B cell (primary cell): Measurements from ENCODE around the gene RNF212. TPM values are rescaled to one million over a fixed set of nuclear protein-coding genes. Genes with fewer than 3 reads are reported as not detected.

Experiments used
- ATAC-seq: fragments of 200-7000 bp; cut with Tn5 transposase; one replicate; pipeline ENCODE4 v1.10.0; 2021; ENCODE audit warnings: low read depth, mild to moderate bottlenecking, moderate number of reproducible peaks, moderate library complexity
- CTCF ChIA-PET: fragments of 350-600 bp; sonication (Branson Sonifier 250); formaldehyde crosslinking; loops from one replicate; lab custom pipeline; 2021; ENCODE audit warnings: antibody characterized with exemption, inconsistent platforms; lab: Charles Lee
- POLR2A ChIA-PET: fragments of 350-600 bp; sonication (Branson Sonifier 250); formaldehyde crosslinking; loops from one replicate; lab custom pipeline; 2021; ENCODE audit warnings: antibody characterized with exemption; lab: Charles Lee
- DNase-seq: peaks from one replicate; pipeline ENCODE4 v3.0.0; 2013
- H2AFZ ChIP-seq: 2 replicates; pipeline ENCODE4 v1.6.1; 2012; ENCODE audit warnings: mild to moderate bottlenecking, low read depth, low read length; ENCODE audit not compliant: insufficient read depth, poor library complexity, severe bottlenecking
- H3K27ac ChIP-seq, 2 donors: 1 replicate in 1 of 2; 2 replicates in 1 of 2; pipeline ENCODE4 v1.5.1; 2012 to 2013; ENCODE audit warnings: low read length in 2 of 2, mild to moderate bottlenecking in 2 of 2, moderate library complexity in 1 of 2
- H3K27me3 ChIP-seq, 4 experiments: fragments of 200-600 bp in 1 of 4; sonication (generic) in 1 of 4; replicated peaks in 1 of 4; 1 replicate in 2 of 4; 2 replicates in 2 of 4; pipeline versions ENCODE4 v1.6.1 to v1.7.0; 2013 to 2016; ENCODE audit warnings: low read length in 3 of 4, mild to moderate bottlenecking in 2 of 4, mixed read lengths in 1 of 4, moderate library complexity in 1 of 4; ENCODE audit not compliant: insufficient read depth in 4 of 4, control insufficient read depth in 3 of 4; ENCODE audit errors: control extremely low read depth in 1 of 4
- H3K36me3 ChIP-seq, 2 experiments: replicated peaks in 1 of 2; 1 replicate in 1 of 2; 2 replicates in 1 of 2; pipeline versions ENCODE4 v1.6.1 to v1.7.1; 2013; ENCODE audit warnings: low read length in 1 of 2; ENCODE audit not compliant: insufficient read depth in 2 of 2, control insufficient read depth in 1 of 2; ENCODE audit errors: control extremely low read depth in 1 of 2, extremely low read depth in 1 of 2
- H3K4me1 ChIP-seq, 2 donors: fragments of 200-600 bp in 1 of 2; sonication (generic) in 1 of 2; 1 replicate in 1 of 2; 2 replicates in 1 of 2; pipeline versions ENCODE4 v1.5.1 to v1.6.1; 2013 to 2017; ENCODE audit warnings: low read length in 2 of 2; ENCODE audit not compliant: control insufficient read depth in 2 of 2, insufficient read depth in 2 of 2
- H3K4me2 ChIP-seq: replicated peaks from 2 replicates; pipeline ENCODE3; 2012; ENCODE audit warnings: mild to moderate bottlenecking, low read depth, low read length; ENCODE audit not compliant: poor library complexity, severe bottlenecking
- H3K4me3 ChIP-seq, 5 experiments: fragments of 200-600 bp in 1 of 5; sonication (generic) in 1 of 5; 1 replicate in 3 of 5; 2 replicates in 2 of 5; pipeline versions ENCODE4 v1.5.1 to v1.7.0; 2011 to 2016; ENCODE audit warnings: low read length in 4 of 5, mild to moderate bottlenecking in 4 of 5, low read depth in 2 of 5, control low read depth in 1 of 5, moderate library complexity in 1 of 5; ENCODE audit not compliant: insufficient read depth in 1 of 5; ENCODE audit errors: control extremely low read depth in 1 of 5, extremely low read depth in 1 of 5
- H3K79me2 ChIP-seq: fragments of 200-600 bp; sonication (generic); one replicate; pipeline ENCODE4 v1.6.0; 2016; ENCODE audit warnings: low read length; ENCODE audit not compliant: control insufficient read depth, insufficient read depth
- H3K9ac ChIP-seq: fragments of 200-600 bp; sonication (generic); 2 replicates; pipeline ENCODE4 v1.6.1; 2017; ENCODE audit warnings: mild to moderate bottlenecking, low read length, moderate library complexity
- H3K9me3 ChIP-seq, 3 donors: one replicate each; pipeline versions ENCODE4 v1.6.1 to v1.7.1; 2013; ENCODE audit warnings: low read length in 2 of 3; ENCODE audit not compliant: control insufficient read depth in 2 of 3, insufficient read depth in 1 of 3; ENCODE audit errors: control extremely low read depth in 1 of 3
- H4K20me1 ChIP-seq: 2 replicates; pipeline ENCODE4 v1.6.0; 2012; ENCODE audit warnings: mild to moderate bottlenecking, low read length; ENCODE audit not compliant: insufficient read depth, control insufficient read depth, poor library complexity, severe bottlenecking
- H3K27ac Mint-ChIP-seq: one replicate; pipeline ENCODE4 v1.8.0; 2021; ENCODE audit warnings: mixed read lengths
- H3K27me3 Mint-ChIP-seq: one replicate; pipeline ENCODE4 v1.8.0; 2021; ENCODE audit warnings: mixed read lengths
- H3K4me1 Mint-ChIP-seq: one replicate; pipeline ENCODE4 v1.8.0; 2021; ENCODE audit warnings: mixed read lengths
- H3K4me3 Mint-ChIP-seq: one replicate; pipeline ENCODE4 v1.8.0; 2021; ENCODE audit warnings: mixed read lengths
- H3K9me3 Mint-ChIP-seq: one replicate; pipeline ENCODE4 v1.8.0; 2022; ENCODE audit warnings: mixed read lengths; ENCODE audit not compliant: insufficient read depth
- EZH2 ChIP-seq: IDR thresholded peaks from 2 replicates; pipeline ENCODE4 v1.6.1; 2012; ENCODE audit warnings: borderline replicate concordance, low read depth, mild to moderate bottlenecking, moderate library complexity, low read length; ENCODE audit not compliant: insufficient read depth, poor library complexity, severe bottlenecking
- WGBS: methylation state at CpG from one replicate; pipeline ENCODE4 v1.1.5; 2013; ENCODE audit warnings: missing lambda C conversion rate; ENCODE audit not compliant: insufficient coverage; 5-methylcytosine and 5-hydroxymethylcytosine counted together
- intact Hi-C: fragments of 100-400 bp; cut with micrococcal nuclease; formaldehyde crosslinking; loops from one replicate; pipeline ENCODE4 v1.10.0; 2022
- polyA plus RNA-seq: library from polyadenylated mRNA; depleted of rRNA; stranded (reverse); fragments of >200 nt; gene quantifications from 2 replicates; pipeline ENCODE4 v1.2.3, GENCODE V29; 2012
- total RNA-seq, 2 donors: library from RNA; stranded (reverse); fragments of 120-200 nt in 1 of 2; gene quantifications; 1 replicate in 1 of 2; 2 replicates in 1 of 2; pipeline versions ENCODE4 v1.2.3 to v1.2.4, GENCODE V29; 2013 to 2022
- TF ChIP-seq, protein P1 (sequence below): fragments of 200-600 bp; IDR thresholded peaks from one replicate; pipeline ENCODE4 v1.8.0; 2022; ENCODE audit warnings: antibody characterized with exemption, mild to moderate bottlenecking

The RNF212 gene
- total and polyA plus RNA-seq, 2 donors (not counting 1 experiment from before 2014, with no cell fraction given) = 2.1 to 5.9 TPM

DNA sequence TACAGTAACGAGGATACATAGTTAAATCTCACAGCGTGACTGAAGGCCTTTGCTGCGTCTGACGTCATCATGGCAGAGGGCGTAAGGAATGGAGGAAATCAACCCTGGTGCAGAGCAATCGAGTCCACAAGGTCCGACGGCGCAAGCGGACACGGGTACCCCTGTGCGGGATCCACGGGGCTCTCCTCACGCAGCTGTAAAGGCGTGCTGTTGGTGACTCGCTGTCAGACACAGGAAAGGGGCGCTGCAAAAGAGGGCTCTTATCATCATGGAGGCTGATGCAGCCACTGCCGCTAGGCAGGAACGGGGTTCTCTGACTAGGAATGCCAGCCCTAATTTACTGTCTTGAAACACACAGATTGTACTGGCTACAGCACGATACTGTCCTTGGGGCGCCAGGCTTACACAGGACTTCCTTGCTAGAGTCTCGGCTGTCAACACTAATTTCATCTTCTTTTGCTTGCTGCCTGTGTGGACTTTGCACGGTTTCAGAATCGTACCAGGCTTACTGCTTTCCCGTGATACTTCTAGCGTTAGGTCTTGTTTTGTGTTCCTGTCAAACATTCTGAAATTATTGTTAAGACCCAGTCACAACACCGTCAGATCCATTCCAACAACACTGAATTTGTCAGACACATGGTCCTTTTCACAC, 13.6 kb downstream of the RNF212 start:
- Histone ChIP-seq H4K20me1 (no peaks in the 10 kb centered on the region), H3K79me2 (no peaks in the 10 kb centered on the region), H3K27ac (no peak overlapping the region), H3K4me2 (no peak overlapping the region), H2AFZ (no peak overlapping the region), H3K36me3 (no peaks in the 10 kb centered on the region), H3K9me3 (no peaks in the 10 kb centered on the region), H3K27me3 (no peaks in the 10 kb centered on the region), H3K4me1 (no peaks in the 10 kb centered on the region), H3K9ac (no peak overlapping the region), H3K4me3 (no peak overlapping the region)
- Mint-ChIP-seq H3K4me1 (no peaks in the 10 kb centered on the region), H3K9me3 (no peaks in the 10 kb centered on the region), H3K27me3 (no peaks in the 10 kb centered on the region), H3K27ac (no peak overlapping the region), H3K4me3 (no peak overlapping the region)
- 93% methylated on average over 27 of the region's 27 CpGs for WGBS
- no peak for TF ChIP-seq EZH2
- TF ChIP-seq, protein P1, sequence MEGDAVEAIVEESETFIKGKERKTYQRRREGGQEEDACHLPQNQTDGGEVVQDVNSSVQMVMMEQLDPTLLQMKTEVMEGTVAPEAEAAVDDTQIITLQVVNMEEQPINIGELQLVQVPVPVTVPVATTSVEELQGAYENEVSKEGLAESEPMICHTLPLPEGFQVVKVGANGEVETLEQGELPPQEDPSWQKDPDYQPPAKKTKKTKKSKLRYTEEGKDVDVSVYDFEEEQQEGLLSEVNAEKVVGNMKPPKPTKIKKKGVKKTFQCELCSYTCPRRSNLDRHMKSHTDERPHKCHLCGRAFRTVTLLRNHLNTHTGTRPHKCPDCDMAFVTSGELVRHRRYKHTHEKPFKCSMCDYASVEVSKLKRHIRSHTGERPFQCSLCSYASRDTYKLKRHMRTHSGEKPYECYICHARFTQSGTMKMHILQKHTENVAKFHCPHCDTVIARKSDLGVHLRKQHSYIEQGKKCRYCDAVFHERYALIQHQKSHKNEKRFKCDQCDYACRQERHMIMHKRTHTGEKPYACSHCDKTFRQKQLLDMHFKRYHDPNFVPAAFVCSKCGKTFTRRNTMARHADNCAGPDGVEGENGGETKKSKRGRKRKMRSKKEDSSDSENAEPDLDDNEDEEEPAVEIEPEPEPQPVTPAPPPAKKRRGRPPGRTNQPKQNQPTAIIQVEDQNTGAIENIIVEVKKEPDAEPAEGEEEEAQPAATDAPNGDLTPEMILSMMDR = no peak
- ATAC-seq = no peak
- DNase-seq = no peak
- POLR2A ChIA-PET = no interaction called here
- intact Hi-C loops = no loop called here
- CTCF ChIA-PET = no interaction called here

DNA sequence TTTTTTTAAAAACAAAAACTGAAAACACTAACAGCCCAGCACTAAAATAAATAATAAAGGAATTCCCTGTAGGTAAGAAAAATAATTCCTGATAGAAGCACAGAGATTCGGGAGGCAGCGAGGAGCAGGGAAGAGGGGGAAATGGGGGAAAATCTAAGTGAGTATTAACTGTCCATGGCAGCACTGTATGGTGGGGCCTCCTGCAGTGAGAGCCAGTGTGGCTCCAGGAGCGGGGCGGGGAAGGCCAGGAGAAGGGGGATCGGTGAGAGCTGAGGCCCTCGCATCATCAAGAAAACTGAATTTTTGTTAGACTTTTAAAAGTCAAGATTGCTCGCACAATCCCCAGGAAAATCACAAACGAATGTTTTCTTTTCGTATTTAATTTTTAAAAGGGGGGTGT, 14.1 kb downstream of the RNF212 start:
- WGBS = 96% methylated on average over 9 of the region's 9 CpGs
- Histone ChIP-seq H3K4me2 (no peak overlapping the region), H3K9me3 (no peaks in the 10 kb centered on the region), H3K27me3 (no peaks in the 10 kb centered on the region), H3K9ac (no peak overlapping the region), H3K4me3 (no peak overlapping the region), H3K79me2 (no peaks in the 10 kb centered on the region), H3K36me3 (no peaks in the 10 kb centered on the region), H4K20me1 (no peaks in the 10 kb centered on the region), H3K27ac (no peak overlapping the region), H3K4me1 (no peaks in the 10 kb centered on the region), H2AFZ (no peak overlapping the region)
- ChIA-PET POLR2A (no interaction called here), CTCF (interaction anchor here (0.5 kb wide), 1 partner anchor 246 kb away, joined by 3 read pairs; no protein-coding TSS in a partner anchor)
- no peaks in the 10 kb centered on the region for H3K27me3 Mint-ChIP-seq
- H3K9me3 Mint-ChIP-seq = no peaks in the 10 kb centered on the region
- no peak overlapping the region for H3K4me3 Mint-ChIP-seq
- no peak for DNase-seq
- H3K27ac Mint-ChIP-seq = no peak overlapping the region
- intact Hi-C loops = no loop called here
- H3K4me1 Mint-ChIP-seq = no peaks in the 10 kb centered on the region
- ATAC-seq = no peak
- no peak for TF ChIP-seq EZH2
- TF ChIP-seq, protein P1 = no peak
